ENCODE measurements around the gene NCKAP5.

NCKAP5 gene

DNA sequence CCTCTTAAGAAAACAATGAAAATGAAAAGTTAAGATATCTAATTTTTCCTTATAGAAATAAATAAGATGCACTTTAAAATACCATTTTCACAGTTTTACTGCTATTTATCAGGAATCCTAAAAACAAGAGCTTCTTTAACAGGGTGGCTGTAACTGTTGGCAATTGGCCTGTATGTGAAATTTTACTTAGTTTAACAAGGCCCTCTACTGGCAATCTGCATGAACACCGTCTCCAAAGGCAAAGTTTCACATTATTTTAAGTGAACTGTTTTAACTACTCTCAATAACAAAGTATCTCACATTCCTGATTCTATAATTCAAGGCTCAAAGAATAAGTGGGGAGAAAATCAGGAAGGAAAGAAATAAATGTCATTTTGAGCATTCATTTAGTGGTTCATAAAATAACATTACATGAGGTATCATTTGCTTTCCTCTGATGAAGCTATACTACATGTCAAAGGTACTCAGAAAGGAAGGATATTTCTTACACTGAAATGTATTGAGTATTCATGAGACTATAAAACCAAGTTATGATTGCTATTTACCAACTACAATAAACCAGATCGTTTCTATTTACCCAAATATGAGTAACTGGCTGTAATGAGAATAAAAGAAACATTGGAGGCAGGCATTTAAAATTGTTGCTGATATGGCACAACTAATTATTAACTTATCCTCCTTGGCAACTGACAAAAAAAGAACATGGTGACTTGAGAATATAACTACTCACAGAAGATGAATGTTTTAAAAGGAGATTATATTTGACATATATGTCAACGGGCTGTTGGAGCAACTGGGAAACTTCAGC, 7.0 kb downstream of the NCKAP5 start:
- no peaks in the 10 kb centered on the region for H3K4me1 ChIP-seq (ENCODE audit: control insufficient read depth, low read depth, low read length)
- H3K36me3 ChIP-seq (ENCODE audit: control insufficient read depth, insufficient read depth, low read length), result no peaks in the 10 kb centered on the region
- no peak overlapping the region for H2BK15ac ChIP-seq (replicated peaks; ENCODE audit: low read depth)
- peak; percentile 54 for DNase-seq
- no peaks in the 10 kb centered on the region for H3K79me2 ChIP-seq (ENCODE audit: control insufficient read depth, insufficient read depth, low read length)
- H4K8ac ChIP-seq (ENCODE audit: low read depth, low read length), result no peak overlapping the region
- H4K5ac ChIP-seq (ENCODE audit: low read length), result no peak overlapping the region
- no peak overlapping the region for H3K4ac ChIP-seq (ENCODE audit: low read depth, low read length)
- H3K9ac ChIP-seq (ENCODE audit: low read length), result no peak overlapping the region
- no peak overlapping the region for H3K56ac ChIP-seq (ENCODE audit: low read length)
- no peak overlapping the region for H3K27ac ChIP-seq (ENCODE audit: low read depth, low read length)
- H2AK5ac ChIP-seq (ENCODE audit: low read length), result no peak overlapping the region
- H3K18ac ChIP-seq (ENCODE audit: low read length), result no peak overlapping the region
- no peak overlapping the region for H2BK120ac ChIP-seq (ENCODE audit: low read depth, low read length)
- no peaks in the 10 kb centered on the region for H3K79me1 ChIP-seq (ENCODE audit: low read length)
- WGBS (ENCODE audit: extremely low coverage, insufficient coverage, low lambda C conversion rate), result no CpG with 5 or more reads among the region's 3 CpGs
- H3K23ac ChIP-seq (ENCODE audit: low read length), result no peak overlapping the region
- no peak overlapping the region for H2BK5ac ChIP-seq (ENCODE audit: low read length)
- no peaks in the 10 kb centered on the region for H3K27me3 ChIP-seq (ENCODE audit: insufficient read depth, low read length, poor library complexity)
- H3K4me2 ChIP-seq (ENCODE audit: low read length), result no peak overlapping the region
- H3K4me3 ChIP-seq (ENCODE audit: low read length), result no peak overlapping the region

DNA sequence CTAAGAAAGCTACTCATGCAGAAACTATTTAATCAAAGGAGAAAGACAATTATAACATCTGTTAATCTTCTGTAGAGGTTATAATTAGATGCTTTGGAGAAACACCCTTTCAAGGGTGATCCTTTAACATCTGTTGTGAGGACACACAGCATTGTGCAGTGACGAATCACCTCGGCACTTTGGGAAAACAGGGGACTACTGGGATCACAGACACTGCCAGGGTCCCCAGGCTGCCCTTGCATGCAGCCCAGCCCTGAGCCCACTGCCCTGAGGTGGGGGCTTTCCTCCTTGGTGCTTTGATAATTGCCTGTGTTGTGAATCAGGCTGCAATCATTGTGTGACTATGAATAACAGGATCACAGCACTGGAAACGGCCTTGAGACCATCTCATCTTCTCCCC, 10.6 kb downstream of the NCKAP5 start:
- no peak overlapping the region for H2BK5ac ChIP-seq (ENCODE audit: low read length)
- H4K8ac ChIP-seq (ENCODE audit: low read depth, low read length), result no peak overlapping the region
- DNase-seq, result no peak
- no peak overlapping the region for H3K23ac ChIP-seq (ENCODE audit: low read length)
- H3K4ac ChIP-seq (ENCODE audit: low read depth, low read length), result no peak overlapping the region
- H3K4me3 ChIP-seq (ENCODE audit: low read length), result no peak overlapping the region
- H3K4me1 ChIP-seq (ENCODE audit: control insufficient read depth, low read depth, low read length), result no peaks in the 10 kb centered on the region
- H3K79me1 ChIP-seq (ENCODE audit: low read length), result no peaks in the 10 kb centered on the region
- H3K4me2 ChIP-seq (ENCODE audit: low read length), result no peak overlapping the region
- H3K36me3 ChIP-seq (ENCODE audit: control insufficient read depth, insufficient read depth, low read length), result no peaks in the 10 kb centered on the region
- H2BK15ac ChIP-seq (replicated peaks; ENCODE audit: low read depth), result no peak overlapping the region
- no peak overlapping the region for H3K27ac ChIP-seq (ENCODE audit: low read depth, low read length)
- H3K79me2 ChIP-seq (ENCODE audit: control insufficient read depth, insufficient read depth, low read length), result no peaks in the 10 kb centered on the region
- H3K9ac ChIP-seq (ENCODE audit: low read length), result no peak overlapping the region
- H4K5ac ChIP-seq (ENCODE audit: low read length), result no peak overlapping the region
- H3K56ac ChIP-seq (ENCODE audit: low read length), result no peak overlapping the region
- no peaks in the 10 kb centered on the region for H3K27me3 ChIP-seq (ENCODE audit: insufficient read depth, low read length, poor library complexity)
- H2BK120ac ChIP-seq (ENCODE audit: low read depth, low read length), result no peak overlapping the region
- no peak overlapping the region for H2AK5ac ChIP-seq (ENCODE audit: low read length)
- WGBS (ENCODE audit: extremely low coverage, insufficient coverage, low lambda C conversion rate), result no CpG with 5 or more reads among the region's 3 CpGs
- no peak overlapping the region for H3K18ac ChIP-seq (ENCODE audit: low read length)

DNA sequence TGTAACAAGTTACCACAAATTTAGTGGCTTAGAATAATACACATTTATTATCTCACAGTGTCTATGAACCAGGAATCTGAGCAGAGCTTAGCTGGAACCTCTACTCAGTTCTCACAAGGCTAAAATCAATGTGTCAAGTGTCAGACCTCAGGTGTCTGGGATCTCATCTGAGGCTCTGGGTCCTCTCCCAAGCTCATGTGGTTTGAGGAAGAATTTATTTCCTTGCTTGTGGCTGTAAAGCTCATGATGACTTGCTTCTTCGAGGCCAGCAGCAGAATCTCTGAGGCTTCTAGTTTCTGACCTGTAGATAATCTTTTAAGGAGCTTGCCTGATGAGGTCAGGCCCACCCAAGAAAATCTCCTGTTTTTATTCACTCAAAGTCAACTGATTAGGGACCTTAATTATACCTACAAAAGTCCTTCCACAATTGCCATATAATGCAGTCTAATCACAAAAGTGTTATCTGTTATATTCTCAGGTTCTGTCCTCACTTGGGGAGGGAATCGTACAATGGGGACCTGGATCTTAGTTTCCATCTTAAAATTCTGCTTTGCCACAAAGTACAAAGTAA, 14.3 kb downstream of the NCKAP5 start:
- Histone ChIP-seq H2BK120ac (ENCODE audit: low read depth, low read length) (no peak overlapping the region), H3K4me2 (ENCODE audit: low read length) (no peak overlapping the region), H3K23ac (ENCODE audit: low read length) (no peak overlapping the region), H3K4ac (ENCODE audit: low read depth, low read length) (no peak overlapping the region), H3K27me3 (ENCODE audit: insufficient read depth, low read length, poor library complexity) (no peaks in the 10 kb centered on the region), H3K4me3 (ENCODE audit: low read length) (no peak overlapping the region), H2BK5ac (ENCODE audit: low read length) (no peak overlapping the region), H3K79me1 (ENCODE audit: low read length) (no peaks in the 10 kb centered on the region), H4K5ac (ENCODE audit: low read length) (no peak overlapping the region), H2BK15ac (replicated peaks; ENCODE audit: low read depth) (no peak overlapping the region), H3K79me2 (ENCODE audit: control insufficient read depth, insufficient read depth, low read length) (no peaks in the 10 kb centered on the region), H3K36me3 (ENCODE audit: control insufficient read depth, insufficient read depth, low read length) (no peaks in the 10 kb centered on the region), H3K9ac (ENCODE audit: low read length) (no peak overlapping the region), H4K8ac (ENCODE audit: low read depth, low read length) (no peak overlapping the region), H3K56ac (ENCODE audit: low read length) (no peak overlapping the region), H2AK5ac (ENCODE audit: low read length) (no peak overlapping the region), H3K4me1 (ENCODE audit: control insufficient read depth, low read depth, low read length) (no peaks in the 10 kb centered on the region), H3K18ac (ENCODE audit: low read length) (no peak overlapping the region), H3K27ac (ENCODE audit: low read depth, low read length) (no peak overlapping the region)
- no CpG with 5 or more reads among the region's 2 CpGs for WGBS (ENCODE audit: extremely low coverage, insufficient coverage, low lambda C conversion rate)
- no peak for DNase-seq

DNA sequence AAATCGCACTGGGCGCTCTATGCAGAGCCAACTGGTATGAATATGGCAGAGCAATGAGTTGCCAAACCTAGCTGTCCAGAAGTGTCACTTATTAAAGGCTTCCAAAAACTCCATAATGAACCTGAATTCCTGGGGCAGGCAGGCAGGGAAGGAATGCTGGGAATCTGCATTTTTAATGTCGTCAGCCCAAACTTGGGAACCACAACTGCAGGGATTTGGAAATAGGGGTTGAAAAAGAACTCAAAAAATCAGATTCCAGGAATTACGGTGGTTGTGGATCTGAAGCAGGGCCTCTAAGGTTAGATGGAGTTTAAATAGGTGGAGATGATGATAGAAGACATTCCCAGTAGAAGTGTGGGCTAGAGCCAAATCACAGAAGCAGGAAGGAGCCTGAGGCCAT, 15.0 kb downstream of the NCKAP5 start:
- Histone ChIP-seq H4K8ac (ENCODE audit: low read depth, low read length) (no peak overlapping the region), H3K4me1 (ENCODE audit: control insufficient read depth, low read depth, low read length) (no peaks in the 10 kb centered on the region), H3K23ac (ENCODE audit: low read length) (no peak overlapping the region), H3K56ac (ENCODE audit: low read length) (no peak overlapping the region), H3K79me2 (ENCODE audit: control insufficient read depth, insufficient read depth, low read length) (no peaks in the 10 kb centered on the region), H3K36me3 (ENCODE audit: control insufficient read depth, insufficient read depth, low read length) (no peaks in the 10 kb centered on the region), H2BK5ac (ENCODE audit: low read length) (no peak overlapping the region), H2BK120ac (ENCODE audit: low read depth, low read length) (no peak overlapping the region), H3K9ac (ENCODE audit: low read length) (no peak overlapping the region), H3K4ac (ENCODE audit: low read depth, low read length) (no peak overlapping the region), H3K79me1 (ENCODE audit: low read length) (no peaks in the 10 kb centered on the region), H3K4me3 (ENCODE audit: low read length) (no peak overlapping the region), H3K27ac (ENCODE audit: low read depth, low read length) (no peak overlapping the region), H2BK15ac (replicated peaks; ENCODE audit: low read depth) (no peak overlapping the region), H3K27me3 (ENCODE audit: insufficient read depth, low read length, poor library complexity) (no peaks in the 10 kb centered on the region), H2AK5ac (ENCODE audit: low read length) (no peak overlapping the region), H3K18ac (ENCODE audit: low read length) (no peak overlapping the region), H3K4me2 (ENCODE audit: low read length) (no peak overlapping the region), H4K5ac (ENCODE audit: low read length) (no peak overlapping the region)
- DNase-seq, result no peak
- no CpG with 5 or more reads among the region's 4 CpGs for WGBS (ENCODE audit: extremely low coverage, insufficient coverage, low lambda C conversion rate)

DNA sequence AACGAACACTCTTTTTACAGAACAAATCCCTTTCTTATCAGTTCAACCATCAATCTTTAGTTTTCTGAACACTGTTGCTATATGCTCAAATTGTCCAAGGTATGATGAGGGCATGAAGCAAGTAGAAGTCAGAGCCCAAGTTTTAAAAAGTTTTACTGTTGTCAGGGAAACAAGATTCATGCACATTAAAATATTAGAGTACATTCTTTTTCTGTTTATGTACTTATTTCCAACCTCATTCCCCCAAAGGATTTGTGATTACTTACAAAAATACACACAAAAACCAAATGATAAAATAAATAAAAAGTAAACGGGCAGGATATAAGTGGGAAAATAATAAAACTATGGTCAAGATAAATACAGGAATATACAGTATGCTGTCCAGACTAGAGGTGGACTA, 15.4 kb downstream of the NCKAP5 start:
- H3K27me3 ChIP-seq (ENCODE audit: insufficient read depth, low read length, poor library complexity), result no peaks in the 10 kb centered on the region
- no peak overlapping the region for H4K5ac ChIP-seq (ENCODE audit: low read length)
- no peaks in the 10 kb centered on the region for H3K79me1 ChIP-seq (ENCODE audit: low read length)
- H2AK5ac ChIP-seq (ENCODE audit: low read length), result no peak overlapping the region
- H4K8ac ChIP-seq (ENCODE audit: low read depth, low read length), result no peak overlapping the region
- H3K79me2 ChIP-seq (ENCODE audit: control insufficient read depth, insufficient read depth, low read length), result no peaks in the 10 kb centered on the region
- no peaks in the 10 kb centered on the region for H3K4me1 ChIP-seq (ENCODE audit: control insufficient read depth, low read depth, low read length)
- H3K4me3 ChIP-seq (ENCODE audit: low read length), result no peak overlapping the region
- no peak overlapping the region for H3K56ac ChIP-seq (ENCODE audit: low read length)
- no peak overlapping the region for H3K4me2 ChIP-seq (ENCODE audit: low read length)
- no CpG with 5 or more reads among the region's 2 CpGs for WGBS (ENCODE audit: extremely low coverage, insufficient coverage, low lambda C conversion rate)
- H2BK15ac ChIP-seq (replicated peaks; ENCODE audit: low read depth), result no peak overlapping the region
- no peak overlapping the region for H2BK120ac ChIP-seq (ENCODE audit: low read depth, low read length)
- no peak overlapping the region for H3K9ac ChIP-seq (ENCODE audit: low read length)
- no peak overlapping the region for H3K18ac ChIP-seq (ENCODE audit: low read length)
- DNase-seq, result no peak
- H2BK5ac ChIP-seq (ENCODE audit: low read length), result no peak overlapping the region
- H3K4ac ChIP-seq (ENCODE audit: low read depth, low read length), result no peak overlapping the region
- no peak overlapping the region for H3K27ac ChIP-seq (ENCODE audit: low read depth, low read length)
- no peak overlapping the region for H3K23ac ChIP-seq (ENCODE audit: low read length)
- no peaks in the 10 kb centered on the region for H3K36me3 ChIP-seq (ENCODE audit: control insufficient read depth, insufficient read depth, low read length)

DNA sequence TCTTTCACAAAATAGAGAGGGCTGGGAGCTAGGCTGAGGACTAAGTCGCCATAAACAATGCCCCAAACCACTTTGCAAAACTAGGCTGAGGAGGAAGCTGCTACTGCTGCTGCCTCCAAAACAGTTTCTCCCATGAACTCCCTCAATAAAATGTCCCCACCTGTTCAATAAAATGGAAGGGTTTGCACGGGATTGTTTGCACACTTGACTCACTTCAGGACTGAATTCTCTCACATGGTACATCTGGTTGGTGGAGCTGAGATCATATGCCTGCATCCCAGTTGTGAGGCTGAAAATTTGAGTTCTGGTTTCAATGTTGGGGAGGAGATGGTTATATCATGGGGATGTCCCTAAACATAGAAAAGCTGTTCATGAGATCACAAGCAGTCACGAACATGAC, 26.5 kb downstream of the NCKAP5 start:
- H3K27ac ChIP-seq (ENCODE audit: low read depth, low read length), result no peak overlapping the region
- no peak overlapping the region for H3K56ac ChIP-seq (ENCODE audit: low read length)
- no peak overlapping the region for H3K4me2 ChIP-seq (ENCODE audit: low read length)
- DNase-seq, result no peak
- H3K27me3 ChIP-seq (ENCODE audit: insufficient read depth, low read length, poor library complexity), result no peaks in the 10 kb centered on the region
- H4K8ac ChIP-seq (ENCODE audit: low read depth, low read length), result no peak overlapping the region
- no peaks in the 10 kb centered on the region for H3K79me2 ChIP-seq (ENCODE audit: control insufficient read depth, insufficient read depth, low read length)
- no peak overlapping the region for H3K9ac ChIP-seq (ENCODE audit: low read length)
- H3K4me1 ChIP-seq (ENCODE audit: control insufficient read depth, low read depth, low read length), result no peaks in the 10 kb centered on the region
- no peak overlapping the region for H3K4ac ChIP-seq (ENCODE audit: low read depth, low read length)
- no peak overlapping the region for H2BK120ac ChIP-seq (ENCODE audit: low read depth, low read length)
- H2BK15ac ChIP-seq (replicated peaks; ENCODE audit: low read depth), result no peak overlapping the region
- no peak overlapping the region for H4K5ac ChIP-seq (ENCODE audit: low read length)
- no peak overlapping the region for H3K23ac ChIP-seq (ENCODE audit: low read length)
- H3K79me1 ChIP-seq (ENCODE audit: low read length), result no peaks in the 10 kb centered on the region
- H3K4me3 ChIP-seq (ENCODE audit: low read length), result no peak overlapping the region
- no peak overlapping the region for H2AK5ac ChIP-seq (ENCODE audit: low read length)
- no peak overlapping the region for H2BK5ac ChIP-seq (ENCODE audit: low read length)
- H3K36me3 ChIP-seq (ENCODE audit: control insufficient read depth, insufficient read depth, low read length), result no peaks in the 10 kb centered on the region
- no CpG with 5 or more reads among the region's 3 CpGs for WGBS (ENCODE audit: extremely low coverage, insufficient coverage, low lambda C conversion rate)
- no peak overlapping the region for H3K18ac ChIP-seq (ENCODE audit: low read length)
